ENCODE results near the gene GRM7. TPM values are rescaled to one million over a fixed set of nuclear protein-coding genes. Genes with fewer than 3 reads are reported as not detected.

The GRM7 gene
- polyA plus RNA-seq, 1 donor from 2014 or later, result 23.8 TPM

GRCh38 chr3:7171493-7171892 lies 310.6 kb downstream of the GRM7 start:
- Histone ChIP-seq H3K9ac (ENCODE audit: low read length) (no peak overlapping the region), H2AFZ (ENCODE audit: low read depth, low read length) (no peak overlapping the region), H3K4me2 (ENCODE audit: low read length) (no peak overlapping the region), H3K4me3 (ENCODE audit: low read length) (no peak overlapping the region), H3K9me3 (ENCODE audit: low read length) (no peaks in the 10 kb centered on the region), H3K27me3 (ENCODE audit: insufficient read depth, low read depth, low read length) (no peaks in the 10 kb centered on the region), H3K79me2 (replicated peaks; ENCODE audit: insufficient read depth, low read length) (no peaks in the 10 kb centered on the region), H3F3A (ENCODE audit: insufficient read depth, low read length, poor library complexity, severe bottlenecking) (no peaks in the 10 kb centered on the region), H3K9me2 (ENCODE audit: insufficient read depth, low read length) (no peaks in the 10 kb centered on the region), H3K36me3 (ENCODE audit: insufficient read depth, low read length) (no peaks in the 10 kb centered on the region), H4K20me1 (ENCODE audit: insufficient read depth) (no peaks in the 10 kb centered on the region), H3K27ac (ENCODE audit: low read length) (no peak overlapping the region)
- TF ChIP-seq EP300 (conservative IDR thresholded peaks at IDR 0.05; ENCODE audit: poor library complexity, severe bottlenecking), result no peak
- TF ChIP-seq POLR2AphosphoS5 (IDR thresholded peaks at IDR 0.05), result no peak
- TF ChIP-seq MXI1 (conservative IDR thresholded peaks at IDR 0.05; ENCODE audit: poor library complexity, severe bottlenecking), result no peak
- no peak for TF ChIP-seq REST (IDR thresholded peaks at IDR 0.05; ENCODE audit: borderline replicate concordance)
- TF ChIP-seq RAD21 (conservative IDR thresholded peaks at IDR 0.05), result no peak
- no peak for TF ChIP-seq CTCF (IDR thresholded peaks at IDR 0.05; ENCODE audit: poor library complexity, severe bottlenecking)
- no peak for TF ChIP-seq TAF1 (IDR thresholded peaks at IDR 0.05; ENCODE audit: low read depth)
- no peak for TF ChIP-seq EZH2 (IDR thresholded peaks at IDR 0.05; ENCODE audit: borderline replicate concordance, insufficient read depth, low read length, poor library complexity, severe bottlenecking)
- TF ChIP-seq SMC3 (conservative IDR thresholded peaks at IDR 0.05; ENCODE audit: poor library complexity), result no peak

DNA sequence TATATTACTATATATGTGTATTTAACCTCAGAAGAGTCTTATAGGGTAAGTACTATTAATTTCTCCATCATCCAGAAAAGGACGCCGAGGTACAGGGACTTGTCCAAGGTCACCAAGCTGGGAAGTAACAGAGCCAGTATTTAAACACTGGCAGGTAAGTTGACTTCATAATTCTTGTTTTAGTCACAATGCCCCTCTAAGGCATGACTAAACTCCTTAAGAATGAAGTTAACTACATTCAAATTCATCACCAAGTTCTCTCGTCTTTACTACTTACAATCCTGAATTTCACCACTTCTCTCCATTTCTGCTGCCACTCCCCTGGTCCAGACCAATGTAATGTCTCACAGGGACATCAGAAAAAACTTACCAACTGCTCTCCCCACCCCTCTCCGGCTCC lies 312.1 kb downstream of the GRM7 start:
- Histone ChIP-seq H3F3A (ENCODE audit: insufficient read depth, low read length, poor library complexity, severe bottlenecking) (no peaks in the 10 kb centered on the region), H3K9me2 (ENCODE audit: insufficient read depth, low read length) (no peaks in the 10 kb centered on the region), H3K79me2 (replicated peaks; ENCODE audit: insufficient read depth, low read length) (no peaks in the 10 kb centered on the region), H3K27ac (ENCODE audit: low read length) (no peak overlapping the region), H3K9me3 (ENCODE audit: low read length) (no peaks in the 10 kb centered on the region), H3K4me3 (ENCODE audit: low read length) (no peak overlapping the region), H3K4me2 (ENCODE audit: low read length) (no peak overlapping the region), H4K20me1 (ENCODE audit: insufficient read depth) (no peaks in the 10 kb centered on the region), H3K36me3 (ENCODE audit: insufficient read depth, low read length) (no peaks in the 10 kb centered on the region), H3K9ac (ENCODE audit: low read length) (no peak overlapping the region), H2AFZ (ENCODE audit: low read depth, low read length) (no peak overlapping the region), H3K27me3 (ENCODE audit: insufficient read depth, low read depth, low read length) (no peaks in the 10 kb centered on the region)
- TF ChIP-seq POLR2AphosphoS5 (IDR thresholded peaks at IDR 0.05), result no peak
- no peak for TF ChIP-seq EP300 (conservative IDR thresholded peaks at IDR 0.05; ENCODE audit: poor library complexity, severe bottlenecking)
- TF ChIP-seq EZH2 (IDR thresholded peaks at IDR 0.05; ENCODE audit: borderline replicate concordance, insufficient read depth, low read length, poor library complexity, severe bottlenecking), result no peak
- TF ChIP-seq RAD21 (conservative IDR thresholded peaks at IDR 0.05), result no peak
